GM21515 (cell line): Measurements from ENCODE around the gene SLC35B1.

Source experiments
- ATAC-seq: cut with Tn5 transposase; IDR thresholded peaks from one replicate; pipeline ENCODE4 v1.9.1; 2021; ENCODE audit not compliant: unreplicated experiment

Gene SLC35B1

DNA sequence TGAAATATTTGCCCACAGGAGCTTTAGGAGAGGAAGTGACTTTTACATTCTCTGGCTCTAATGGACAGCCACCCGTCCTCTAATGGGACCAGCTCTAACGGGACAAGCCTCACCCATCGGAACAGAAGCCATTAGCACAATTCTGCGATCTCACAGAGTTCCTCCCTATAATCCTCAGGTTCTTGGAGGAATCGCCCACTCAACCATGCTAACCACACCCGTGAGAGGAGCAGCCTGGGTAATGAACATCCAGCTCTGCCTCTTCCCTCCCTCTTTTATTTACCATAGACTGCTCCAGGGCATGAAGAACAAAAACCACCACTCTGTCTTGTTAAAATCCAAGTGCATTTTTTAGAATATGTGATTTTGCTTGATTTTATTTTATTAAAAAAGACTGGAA lies 6.8 kb downstream of the SLC35B1 start:
- ATAC-seq: no peak

GRCh38 chr17:49699966-49700575 lies 7.7 kb downstream of the SLC35B1 start:
- ATAC-seq: no peak

- no peak for ATAC-seq
These were observed 9.8 kb downstream of the SLC35B1 start for GRCh38 chr17:49698005-49698404.

- ATAC-seq: peak; percentile 51
These were observed 11.5 kb downstream of the SLC35B1 start for GRCh38 chr17:49696233-49696761.

GRCh38 chr17:49695698-49696232 lies 12.0 kb downstream of the SLC35B1 start:
- ATAC-seq: no peak

DNA sequence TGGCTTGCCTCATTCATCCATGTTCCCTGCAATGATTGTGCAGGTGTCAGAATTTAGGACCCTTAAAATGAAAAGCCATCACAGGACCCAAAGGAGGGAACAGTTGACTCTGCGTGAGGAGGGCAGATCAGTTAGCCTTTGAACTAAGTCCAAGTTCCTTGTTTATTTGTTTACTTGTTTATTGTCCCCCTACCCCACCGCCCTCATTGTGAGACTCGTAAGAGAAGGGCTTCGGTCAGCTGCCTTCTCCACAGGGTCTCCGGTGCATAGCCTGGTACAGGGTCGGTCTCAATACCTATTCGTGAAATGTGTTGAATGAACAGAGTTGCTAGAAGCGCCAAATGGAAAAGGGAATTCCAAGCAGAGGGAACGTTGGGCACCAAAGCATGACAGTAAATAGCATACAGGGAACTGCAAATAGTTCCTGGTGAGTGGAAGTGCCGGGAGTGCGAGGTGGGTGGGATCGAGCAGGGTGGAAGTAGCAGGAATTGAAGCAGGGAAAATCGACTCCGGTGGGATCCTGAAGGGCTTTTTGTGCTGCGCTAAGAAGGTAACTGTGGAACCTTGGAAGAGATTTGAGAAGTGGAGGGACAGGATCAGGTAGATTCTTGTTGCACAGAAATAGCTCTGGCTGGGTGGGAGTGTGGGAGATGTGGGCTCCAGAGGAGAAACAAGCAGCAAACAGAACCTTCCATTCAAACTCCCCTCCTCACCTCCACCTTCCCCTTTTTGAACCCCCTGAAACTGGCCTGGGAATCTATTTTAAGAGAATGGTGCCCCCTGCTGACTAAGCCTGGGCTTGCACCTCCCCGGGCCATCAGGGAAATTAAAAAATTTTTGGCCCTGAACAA lies 12.7 kb downstream of the SLC35B1 start:
- ATAC-seq: no peak

DNA sequence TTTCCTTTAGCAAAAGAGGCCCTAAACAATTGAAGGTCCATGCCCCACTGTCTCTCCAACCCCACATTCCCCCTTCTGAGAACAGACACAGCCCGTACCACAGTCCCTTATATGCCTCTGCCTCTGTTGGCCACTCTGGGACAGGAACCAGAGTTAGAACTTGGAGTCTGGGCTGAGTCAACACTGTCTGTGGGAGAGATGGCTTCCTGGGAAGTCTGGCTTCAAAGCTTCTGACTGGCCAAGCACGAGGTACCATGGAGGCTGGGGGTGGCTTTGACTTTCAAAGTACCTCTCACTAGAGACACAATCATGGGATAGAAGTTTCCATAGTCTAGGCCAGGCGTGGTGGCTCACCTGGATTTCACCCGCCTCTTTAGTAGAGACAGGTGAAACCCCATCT lies 15.0 kb downstream of the SLC35B1 start:
- no peak for ATAC-seq

DNA sequence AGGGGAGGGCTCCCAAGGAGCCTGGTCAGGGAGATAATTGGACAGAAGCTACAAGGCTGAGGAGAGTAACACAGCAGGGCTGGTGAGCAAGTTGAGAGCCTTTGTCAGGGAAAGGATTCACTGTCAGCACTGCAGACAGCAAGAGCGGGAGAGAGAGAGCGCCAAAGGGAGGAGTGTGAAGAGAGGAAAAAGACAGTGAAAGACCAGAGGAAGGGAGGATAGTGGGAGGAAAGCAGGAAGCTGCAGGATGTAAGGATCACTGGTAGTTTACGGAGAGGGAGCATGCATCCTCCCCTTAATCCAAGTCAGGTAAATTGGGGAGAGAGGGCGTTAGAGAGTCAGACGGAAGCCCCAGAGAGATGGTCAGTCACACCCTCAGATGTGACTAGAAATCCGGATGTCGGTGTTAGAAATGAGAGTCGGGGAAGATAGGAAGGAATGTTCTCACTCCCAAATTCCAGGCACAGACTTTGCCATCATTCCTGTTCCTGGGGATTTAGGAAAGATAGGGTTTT lies 16.0 kb downstream of the SLC35B1 start:
- no peak for ATAC-seq

DNA sequence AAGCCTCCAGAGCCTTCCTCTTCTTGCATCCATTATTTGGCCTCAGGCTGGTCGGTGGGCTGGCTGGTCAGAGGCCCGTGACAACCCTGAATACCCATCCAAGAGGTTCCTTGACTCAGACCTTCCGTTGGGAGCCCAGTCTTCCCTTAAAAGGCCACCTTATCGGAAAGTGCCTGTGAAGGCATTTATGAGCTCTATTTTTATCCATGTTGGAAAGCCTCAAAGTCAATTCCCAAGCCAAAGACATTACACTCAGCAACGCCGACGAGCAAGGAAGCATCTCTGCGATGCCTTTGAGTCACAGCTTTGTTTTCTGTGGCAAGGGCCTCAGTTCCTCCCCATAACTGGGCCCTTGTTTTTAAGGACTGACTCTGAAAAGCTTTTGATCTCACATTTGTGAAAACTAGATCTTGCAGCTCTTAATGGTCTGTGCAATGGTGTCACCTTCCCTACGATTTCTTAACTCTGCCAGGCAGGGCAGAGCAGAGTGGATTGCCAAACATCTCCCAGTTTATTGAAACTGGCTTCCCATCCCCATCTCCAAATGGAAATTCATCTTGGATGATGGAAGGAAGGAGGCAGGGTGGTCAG lies 16.6 kb downstream of the SLC35B1 start:
- ATAC-seq: no peak

DNA sequence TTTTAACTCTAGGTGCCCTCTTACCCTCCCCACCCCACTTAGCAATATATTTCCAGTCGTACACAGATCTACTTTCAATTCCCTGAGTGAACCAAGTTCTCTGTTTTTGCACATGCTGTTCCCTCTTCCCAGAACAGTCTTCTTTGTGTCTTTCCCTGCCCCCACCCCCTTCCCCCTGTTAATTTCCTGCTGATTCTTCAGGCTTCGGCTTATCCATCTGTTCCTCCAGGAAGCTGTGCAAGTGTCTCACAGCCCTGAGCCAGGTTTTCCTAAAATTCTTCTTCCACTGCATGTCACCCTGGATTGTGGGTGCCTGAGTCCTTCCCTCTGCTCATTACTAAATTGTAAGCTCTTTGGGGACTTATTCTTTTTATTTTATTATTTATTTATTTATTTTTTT lies 17.5 kb downstream of the SLC35B1 start:
- ATAC-seq: no peak

- ATAC-seq: no peak
These were observed 18.9 kb downstream of the SLC35B1 start for GRCh38 chr17:49688848-49689247.

DNA sequence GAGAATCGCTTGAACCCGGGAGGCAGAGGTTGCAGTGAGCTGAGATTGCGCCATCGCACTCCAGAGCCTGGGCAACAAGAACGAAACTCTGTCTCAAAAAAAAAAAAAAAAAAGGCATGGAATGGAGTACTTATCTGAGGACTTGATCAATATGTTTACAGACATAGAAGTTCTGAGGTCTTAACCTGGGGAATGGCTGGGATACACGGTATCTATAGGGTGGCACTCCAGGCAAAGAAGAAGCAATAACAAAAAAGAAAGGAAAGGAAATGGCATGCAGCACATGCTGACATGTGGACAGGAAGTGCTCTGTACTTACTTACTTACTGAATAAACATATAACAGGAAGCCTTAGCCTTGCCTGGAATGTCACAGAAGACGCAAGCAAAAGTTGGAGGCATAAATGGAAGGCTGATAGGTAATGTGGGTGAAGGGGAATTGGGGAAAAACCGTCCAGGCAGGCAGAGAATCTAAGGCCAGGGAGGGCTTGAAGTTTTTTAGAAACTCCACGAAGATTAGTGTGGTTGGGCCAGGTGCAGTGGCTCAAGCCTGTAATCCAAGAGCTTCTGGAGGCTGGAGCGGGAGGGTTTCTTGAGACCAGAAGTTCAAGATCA lies 19.8 kb downstream of the SLC35B1 start:
- ATAC-seq: no peak

DNA sequence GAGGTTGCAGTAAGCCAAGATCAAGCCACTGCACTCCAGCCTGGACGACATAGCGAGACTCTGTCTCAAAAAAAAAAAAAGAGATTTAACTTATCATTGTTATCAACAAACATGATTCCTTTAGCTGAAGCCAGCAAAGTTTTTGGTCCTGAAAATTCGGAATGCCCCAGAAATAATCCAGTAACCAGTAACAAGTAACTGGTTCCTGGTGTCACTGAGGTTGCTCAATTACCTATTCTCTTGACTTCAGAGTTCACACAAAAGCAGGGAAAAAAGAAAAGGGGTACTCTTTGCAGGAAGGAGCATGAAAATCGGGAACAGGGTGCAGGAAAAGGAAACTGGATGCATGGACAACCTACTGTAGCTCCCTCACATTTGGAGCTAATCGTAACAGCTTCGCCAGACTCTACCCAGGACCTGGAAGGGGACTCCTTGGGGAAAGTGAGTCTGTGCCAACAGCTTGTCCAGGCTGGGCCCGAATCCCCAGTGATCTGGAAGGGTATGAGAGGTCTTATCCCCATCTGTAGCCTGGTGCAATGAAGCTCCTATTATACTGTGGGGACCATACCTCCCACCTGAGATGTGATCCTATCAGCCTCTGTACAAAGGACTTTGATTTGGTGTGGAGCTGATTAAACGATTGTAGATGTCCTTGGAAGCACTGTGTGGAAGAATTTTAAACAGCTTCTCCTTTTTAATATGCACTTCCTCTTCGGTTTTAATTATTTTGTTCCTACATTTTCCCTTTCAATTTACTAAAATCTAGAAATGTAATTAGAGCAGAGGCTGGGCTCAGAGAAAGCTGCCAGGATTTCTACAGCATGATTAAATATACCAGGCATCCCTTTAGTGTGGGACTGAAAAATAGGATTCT lies 26.4 kb downstream of the SLC35B1 start:
- no peak for ATAC-seq

DNA sequence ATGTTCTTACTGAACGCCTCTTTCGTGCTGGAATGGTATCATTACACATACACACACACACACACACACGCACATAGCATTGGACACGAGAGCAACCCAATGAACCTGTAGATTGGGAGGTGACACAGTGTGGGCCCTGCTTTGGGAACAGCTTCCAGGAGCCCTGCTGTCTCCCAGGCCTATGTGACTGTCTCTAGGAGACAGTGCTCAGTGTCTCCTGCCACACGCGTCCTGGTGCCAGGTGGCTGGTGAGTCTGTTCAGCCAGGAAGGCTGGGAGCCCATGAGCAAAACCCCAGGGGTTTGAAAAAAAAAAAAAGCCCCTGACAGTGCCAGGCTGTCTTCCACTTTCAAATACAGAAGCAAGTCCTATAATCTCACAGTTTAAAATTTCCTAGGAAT lies 27.4 kb downstream of the SLC35B1 start:
- no peak for ATAC-seq

- ATAC-seq: peak; percentile 75
These were observed 29.6 kb downstream of the SLC35B1 start, which contains the start of gene SPOP for GRCh38 chr17:49677933-49678847. Gene SPOP (minus strand): TSS chr17:49678097. CDS start chr17:49622810, 55,287 bp downstream.

- ATAC-seq: peak; percentile 44
These were observed 30.4 kb downstream of the SLC35B1 start for GRCh38 chr17:49677134-49677932.

GRCh38 chr17:49676276-49676868 lies 31.4 kb downstream of the SLC35B1 start:
- ATAC-seq: peak; percentile 55

GRCh38 chr17:49674507-49674906 lies 33.3 kb downstream of the SLC35B1 start:
- no peak for ATAC-seq
